Mucosa of stomach (tissue), 1 donor: ENCODE results near the gene PABPN1L.

ENCODE experiments used
- H3K27me3 ChIP-seq: one replicate; pipeline ENCODE4 v1.7.0; 2013; ENCODE audit warnings: mild to moderate bottlenecking, low read length; ENCODE audit not compliant: control insufficient read depth, insufficient read depth
- H3K36me3 ChIP-seq: one replicate; pipeline ENCODE4 v1.7.0; 2013; ENCODE audit warnings: low read length; ENCODE audit not compliant: control insufficient read depth, insufficient read depth
- H3K4me1 ChIP-seq: one replicate; pipeline ENCODE4 v1.7.0; 2013; ENCODE audit warnings: mild to moderate bottlenecking, low read length; ENCODE audit not compliant: control insufficient read depth, insufficient read depth
- H3K4me3 ChIP-seq: one replicate; pipeline ENCODE4 v1.7.0; 2013; ENCODE audit warnings: low read length
- H3K9ac ChIP-seq: one replicate; pipeline ENCODE4 v1.7.0; 2013; ENCODE audit warnings: mild to moderate bottlenecking, low read length, moderate library complexity
- H3K9me3 ChIP-seq: one replicate; pipeline ENCODE4 v1.7.0; 2013; ENCODE audit warnings: mild to moderate bottlenecking, low read length, moderate library complexity; ENCODE audit not compliant: control insufficient read depth
- donor health status: Pancreatic carcinoma.

The PABPN1L gene

GRCh38 chr16:88886420-88886844 is 20.0 kb upstream of the PABPN1L start:
- Histone ChIP-seq H3K27me3 (no peaks in the 10 kb centered on the region), H3K4me3 (no peak overlapping the region), H3K9me3 (no peaks in the 10 kb centered on the region), H3K36me3 (no peaks in the 10 kb centered on the region), H3K4me1 (peaks cover 14% of the 10 kb centered on the region), H3K9ac (no peak overlapping the region)

- Histone ChIP-seq H3K36me3 (no peaks in the 10 kb centered on the region), H3K4me3 (no peak overlapping the region), H3K9me3 (no peaks in the 10 kb centered on the region), H3K4me1 (peaks cover 18% of the 10 kb centered on the region), H3K9ac (no peak overlapping the region), H3K27me3 (peaks cover 4% of the 10 kb centered on the region)
Observed at GRCh38 chr16:88885693-88886280, 19.3 kb upstream of the PABPN1L start.

- peaks cover 9% of the 10 kb centered on the region for H3K27me3 ChIP-seq
- no peak overlapping the region for H3K9ac ChIP-seq
- no peaks in the 10 kb centered on the region for H3K36me3 ChIP-seq
- no peaks in the 10 kb centered on the region for H3K9me3 ChIP-seq
- H3K4me1 ChIP-seq = peaks cover 19% of the 10 kb centered on the region
- no peak overlapping the region for H3K4me3 ChIP-seq
Observed at GRCh38 chr16:88884569-88885271, 18.3 kb upstream of the PABPN1L start.

- Histone ChIP-seq H3K36me3 (no peaks in the 10 kb centered on the region), H3K4me3 (no peak overlapping the region), H3K4me1 (peaks cover 19% of the 10 kb centered on the region), H3K9me3 (no peaks in the 10 kb centered on the region), H3K27me3 (peaks cover 10% of the 10 kb centered on the region), H3K9ac (no peak overlapping the region)
Observed at GRCh38 chr16:88883946-88884345, 17.5 kb upstream of the PABPN1L start.

- Histone ChIP-seq H3K27me3 (peaks cover 10% of the 10 kb centered on the region), H3K9ac (no peak overlapping the region), H3K4me3 (no peak overlapping the region), H3K36me3 (no peaks in the 10 kb centered on the region), H3K4me1 (peaks cover 19% of the 10 kb centered on the region), H3K9me3 (no peaks in the 10 kb centered on the region)
Observed at GRCh38 chr16:88883117-88883895, 16.8 kb upstream of the PABPN1L start.

GRCh38 chr16:88882358-88883030 is 16.0 kb upstream of the PABPN1L start:
- Histone ChIP-seq H3K9me3 (no peaks in the 10 kb centered on the region), H3K9ac (no peak overlapping the region), H3K4me3 (no peak overlapping the region), H3K4me1 (peaks cover 19% of the 10 kb centered on the region), H3K27me3 (peaks cover 10% of the 10 kb centered on the region), H3K36me3 (no peaks in the 10 kb centered on the region)

- no peak overlapping the region for H3K4me3 ChIP-seq
- no peaks in the 10 kb centered on the region for H3K36me3 ChIP-seq
Observed at GRCh38 chr16:88881675-88882357, 15.4 kb upstream of the PABPN1L start.

GRCh38 chr16:88881007-88881615 is 14.7 kb upstream of the PABPN1L start:
- no peaks in the 10 kb centered on the region for H3K36me3 ChIP-seq
- H3K9ac ChIP-seq = no peak overlapping the region

More at GRCh38 chr16:88881675-88882357, 15.4 kb upstream of the PABPN1L start:
- Histone ChIP-seq H3K27me3 (peaks cover 10% of the 10 kb centered on the region), H3K4me1 (peaks cover 19% of the 10 kb centered on the region), H3K9ac (no peak overlapping the region), H3K9me3 (no peaks in the 10 kb centered on the region)

GRCh38 chr16:88880226-88881006 is 14.0 kb upstream of the PABPN1L start:
- Histone ChIP-seq H3K9me3 (no peaks in the 10 kb centered on the region), H3K4me1 (peaks cover 19% of the 10 kb centered on the region), H3K27me3 (peaks cover 10% of the 10 kb centered on the region), H3K36me3 (no peaks in the 10 kb centered on the region), H3K4me3 (no peak overlapping the region), H3K9ac (no peak overlapping the region)

More at GRCh38 chr16:88881007-88881615, 14.7 kb upstream of the PABPN1L start:
- H3K4me1 ChIP-seq = peaks cover 19% of the 10 kb centered on the region
- H3K27me3 ChIP-seq = peaks cover 10% of the 10 kb centered on the region
- no peak overlapping the region for H3K4me3 ChIP-seq
- no peaks in the 10 kb centered on the region for H3K9me3 ChIP-seq

GRCh38 chr16:88879788-88880055 is 13.3 kb upstream of the PABPN1L start:
- no peaks in the 10 kb centered on the region for H3K9me3 ChIP-seq
- H3K4me1 ChIP-seq = peaks cover 19% of the 10 kb centered on the region
- peaks cover 10% of the 10 kb centered on the region for H3K27me3 ChIP-seq
- H3K36me3 ChIP-seq = no peaks in the 10 kb centered on the region
- no peak overlapping the region for H3K9ac ChIP-seq
- H3K4me3 ChIP-seq = no peak overlapping the region
